Gastrocnemius medialis (tissue), 4 donors: ENCODE data around the gene CGNL1. TPM values are rescaled to one million over a fixed set of nuclear protein-coding genes. Genes with fewer than 3 reads are reported as not detected.

Experiments used
- ATAC-seq, 2 donors: fragments of 150-250 bp; one replicate each; pipeline ENCODE4 v1.9.1; 2016
- DNase-seq, 2 donors: peaks; one replicate each; pipeline ENCODE4 v3.0.0-alpha.2; 2019
- H3K27ac ChIP-seq, 4 donors: fragments of 200-600 bp; sonication (generic); 1 replicate in 1 of 4; 2 replicates in 3 of 4; pipeline ENCODE4 v1.5.1; 2016 to 2018; ENCODE audit warnings: mild to moderate bottlenecking in 2 of 4, moderate library complexity in 1 of 4
- H3K27me3 ChIP-seq, 3 donors: fragments of 200-600 bp; sonication (generic) in 2 of 3; 1 replicate in 1 of 3; 2 replicates in 2 of 3; pipeline versions ENCODE4 v1.5.1 to v1.6.0; 2016 to 2019; ENCODE audit warnings: mild to moderate bottlenecking in 1 of 3, moderate library complexity in 1 of 3
- H3K36me3 ChIP-seq, 2 donors: fragments of 200-600 bp; sonication (generic) in 1 of 2; one replicate each; pipeline ENCODE4 v1.5.1; 2017 to 2018
- H3K4me1 ChIP-seq, 2 donors: fragments of 200-600 bp; sonication (generic) in 1 of 2; one replicate each; pipeline ENCODE4 v1.5.1; 2016 to 2017; ENCODE audit warnings: mild to moderate bottlenecking in 2 of 2
- H3K4me3 ChIP-seq, 4 donors: fragments of 200-600 bp; sonication (generic) in 3 of 4; 1 replicate in 1 of 4; 2 replicates in 3 of 4; pipeline ENCODE4 v1.5.1; 2016 to 2019; ENCODE audit warnings: mild to moderate bottlenecking in 2 of 4
- H3K9me3 ChIP-seq, 3 donors: fragments of 200-600 bp; sonication (generic) in 2 of 3; 1 replicate in 1 of 3; 2 replicates in 2 of 3; pipeline ENCODE4 v1.5.1; 2016 to 2019
- CTCF ChIP-seq, 5 experiments: fragments of 450-650 bp in 3 of 5; fragments of 200-600 bp in 2 of 5; sonication (generic) in 2 of 5; IDR thresholded peaks in 4 of 5; conservative IDR thresholded peaks in 1 of 5; 1 replicate in 4 of 5; 2 replicates in 1 of 5; pipeline ENCODE4 v1.5.1; 2016 to 2019; ENCODE audit warnings: antibody characterized with exemption in 5 of 5, mild to moderate bottlenecking in 3 of 5, moderate library complexity in 3 of 5
- POLR2A ChIP-seq, 2 donors: fragments of 450-650 bp; IDR thresholded peaks; one replicate each; pipeline ENCODE4 v1.6.1; 2017; ENCODE audit warnings: antibody characterized with exemption in 2 of 2, mild to moderate bottlenecking in 2 of 2, moderate library complexity in 2 of 2
- in situ Hi-C, 4 donors: fragments of 200-750 bp; cut with MboI; loops; one replicate each; pipeline versions ENCODE4 v1.15.0 to v1.8.0; 2017; ENCODE audit warnings: low sequenced_read_pairs in 4 of 4
- intact Hi-C: fragments of 100-400 bp; cut with DNase I; formaldehyde crosslinking; loops from one replicate; pipeline ENCODE4 v1.15.1; 2023; ENCODE audit warnings: low total_unique reads
- total RNA-seq, 4 donors: library from RNA; depleted of rRNA; stranded (reverse); fragments of >200 nt; gene quantifications; one replicate each; pipeline versions ENCODE4 v1.1.0 to v1.2.3, GENCODE V29; 2016

The CGNL1 gene
- total RNA-seq, 4 donors from 2014 or later = 0.15 to 0.85 (median 0.49) TPM

DNA sequence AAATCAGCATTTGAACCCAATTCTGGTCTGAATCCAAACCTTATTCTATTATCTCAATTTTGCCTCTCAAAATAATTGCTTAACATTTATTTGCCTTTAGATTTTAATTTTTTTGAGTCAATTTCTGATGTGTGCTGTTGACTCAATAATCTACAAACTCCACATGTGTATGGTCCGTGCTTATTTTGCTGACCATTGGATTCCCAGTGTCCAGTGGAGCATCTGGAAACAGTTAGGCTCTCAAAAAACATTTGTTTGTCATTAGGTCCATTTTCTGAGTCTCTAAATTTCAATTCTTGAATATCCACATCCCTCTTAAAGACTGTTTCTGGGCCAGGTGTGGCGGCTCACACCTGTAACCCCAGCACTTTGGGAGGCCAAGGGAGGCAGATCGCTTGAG lies 196.2 kb downstream of the CGNL1 start:
- no peak for ATAC-seq

DNA sequence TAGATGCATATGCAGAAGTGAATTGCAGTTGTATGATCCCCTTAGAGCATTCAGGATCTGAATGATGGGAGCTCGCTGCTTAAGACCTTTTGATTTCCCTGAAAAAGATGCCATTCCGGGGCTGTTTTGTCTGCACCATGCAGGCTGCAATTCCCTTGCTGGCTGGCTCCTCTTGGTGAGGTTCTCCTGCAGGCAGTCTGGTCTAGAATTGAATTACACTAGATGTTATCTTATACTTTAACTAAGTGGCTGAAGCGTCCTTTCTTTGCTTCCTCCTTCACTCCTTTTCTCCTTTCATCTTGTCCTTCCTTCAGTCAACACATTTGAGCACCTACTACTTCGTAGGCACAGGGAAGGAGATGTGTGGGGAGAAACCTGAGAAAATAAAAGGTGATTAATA lies 196.8 kb downstream of the CGNL1 start:
- Histone ChIP-seq H3K4me1 (no peaks in the 10 kb centered on the region), H3K9me3 (no peaks in the 10 kb centered on the region), H3K27me3 (no peaks in the 10 kb centered on the region), H3K27ac (no peak overlapping the region), H3K36me3 (no peaks in the 10 kb centered on the region), H3K4me3 (no peak overlapping the region)
- ATAC-seq (no peak), DNase-seq (no peak)
- intact Hi-C loops = no loop called here
- in situ Hi-C loops = loop anchor here in 3 of 4 donors (25.0 kb wide), 3 partner anchors 89 to 489 kb away; partner anchors contain the start of gene ALDH1A2 (in 1 of the 3)
- TF ChIP-seq POLR2A (IDR thresholded peaks at IDR 0.05) = no peak
- TF ChIP-seq CTCF (IDR thresholded peaks at IDR 0.05 in 4 of 5, conservative IDR thresholded peaks at IDR 0.05 in 1 of 5) = no peak

More for the DNA sequence above, 196.2 kb downstream of the CGNL1 start:
- H3K9me3 ChIP-seq = no peaks in the 10 kb centered on the region
- no peaks in the 10 kb centered on the region for H3K4me1 ChIP-seq
- H3K27ac ChIP-seq = no peak overlapping the region
- in situ Hi-C loops (loop anchor here in 3 of 4 donors (25.0 kb wide), 3 partner anchors 90 to 490 kb away; partner anchors contain the start of gene ALDH1A2 (in 1 of the 3)), intact Hi-C loops (no loop called here)
- no peaks in the 10 kb centered on the region for H3K27me3 ChIP-seq
- H3K4me3 ChIP-seq = no peak overlapping the region
- no peak for DNase-seq
- no peaks in the 10 kb centered on the region for H3K36me3 ChIP-seq
- TF ChIP-seq POLR2A (IDR thresholded peaks at IDR 0.05) (no peak), CTCF (IDR thresholded peaks at IDR 0.05 in 4 of 5, conservative IDR thresholded peaks at IDR 0.05 in 1 of 5) (no peak)

DNA sequence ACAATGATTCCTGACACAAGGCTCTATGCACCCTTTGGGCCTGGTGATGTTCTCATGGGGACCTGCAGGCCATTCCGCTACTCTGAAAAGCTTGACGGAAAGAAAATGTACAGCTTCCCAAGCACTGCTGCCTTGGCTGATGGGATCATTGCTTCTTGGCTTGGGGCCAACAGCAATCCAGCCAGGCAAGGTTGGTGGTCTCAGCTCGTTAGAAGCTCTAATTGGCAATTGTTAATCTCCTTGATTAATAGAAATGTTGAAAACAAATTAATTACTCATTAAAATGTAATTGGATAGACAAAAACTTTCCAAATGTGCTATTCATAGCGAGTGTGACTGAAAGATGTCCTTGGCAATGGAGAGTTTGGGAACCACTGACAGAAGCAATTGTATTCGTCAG lies 199.1 kb downstream of the CGNL1 start:
- in situ Hi-C loops (no loop called here), intact Hi-C loops (no loop called here)
- Histone ChIP-seq H3K9me3 (no peaks in the 10 kb centered on the region), H3K36me3 (no peaks in the 10 kb centered on the region), H3K27me3 (no peaks in the 10 kb centered on the region), H3K4me1 (no peaks in the 10 kb centered on the region), H3K27ac (no peak overlapping the region), H3K4me3 (no peak overlapping the region)
- ATAC-seq (no peak), DNase-seq (no peak)
- TF ChIP-seq CTCF (IDR thresholded peaks at IDR 0.05 in 4 of 5, conservative IDR thresholded peaks at IDR 0.05 in 1 of 5) (no peak), POLR2A (IDR thresholded peaks at IDR 0.05) (no peak)

GRCh38 chr15:57578288-57578900 lies 202.1 kb downstream of the CGNL1 start:
- H3K27ac ChIP-seq = no peak overlapping the region
- no peaks in the 10 kb centered on the region for H3K27me3 ChIP-seq
- in situ Hi-C loops = no loop called here
- no peak overlapping the region for H3K4me3 ChIP-seq
- TF ChIP-seq CTCF (IDR thresholded peaks at IDR 0.05 in 4 of 5, conservative IDR thresholded peaks at IDR 0.05 in 1 of 5) (no peak), POLR2A (IDR thresholded peaks at IDR 0.05) (no peak)
- H3K4me1 ChIP-seq = no peaks in the 10 kb centered on the region
- intact Hi-C loops = no loop called here
- DNase-seq (no peak), ATAC-seq (no peak)
- no peaks in the 10 kb centered on the region for H3K9me3 ChIP-seq
- H3K36me3 ChIP-seq = no peaks in the 10 kb centered on the region

GRCh38 chr15:57580428-57580827 lies 204.1 kb downstream of the CGNL1 start:
- intact Hi-C loops = no loop called here
- Histone ChIP-seq H3K4me3 (no peak overlapping the region), H3K9me3 (no peaks in the 10 kb centered on the region), H3K27ac (no peak overlapping the region), H3K27me3 (no peaks in the 10 kb centered on the region), H3K36me3 (no peaks in the 10 kb centered on the region), H3K4me1 (no peaks in the 10 kb centered on the region)
- ATAC-seq = no peak
- no peak for DNase-seq
- in situ Hi-C loops = no loop called here
- TF ChIP-seq CTCF (IDR thresholded peaks at IDR 0.05 in 4 of 5, conservative IDR thresholded peaks at IDR 0.05 in 1 of 5) (no peak), POLR2A (IDR thresholded peaks at IDR 0.05) (no peak)
